ENCODE results near the gene ACER3.
"Not testable (repeated sequence)": the region's sequence is repeated elsewhere in the genome, so short reads cannot be mapped to it uniquely, and the experiment has no call there.

Gene ACER3

DNA sequence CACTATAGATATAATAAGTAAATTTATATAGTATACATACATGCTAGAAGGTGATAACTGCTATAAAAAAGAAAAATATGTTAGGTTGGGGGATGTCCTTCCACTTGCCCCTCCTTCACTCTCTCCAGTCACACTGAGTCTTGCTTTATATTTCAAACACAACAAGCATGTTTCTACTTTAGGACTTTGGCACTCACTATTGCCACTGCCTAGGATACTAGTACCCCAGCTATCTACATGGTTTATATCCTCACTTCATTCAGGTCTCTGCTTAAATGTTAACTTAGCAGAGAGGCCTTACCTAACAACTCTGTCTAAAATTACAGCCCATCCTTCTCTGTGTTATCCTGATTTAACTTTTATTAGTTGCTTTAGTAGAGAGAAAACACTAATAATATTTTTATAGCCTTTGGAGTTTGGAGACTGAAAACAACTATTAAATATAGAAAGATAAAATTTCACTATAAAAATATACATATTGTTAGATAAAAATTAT lies 134.4 kb downstream of the ACER3 start:
- DNase-seq (ENCODE audit: low read depth), result no peak

DNA sequence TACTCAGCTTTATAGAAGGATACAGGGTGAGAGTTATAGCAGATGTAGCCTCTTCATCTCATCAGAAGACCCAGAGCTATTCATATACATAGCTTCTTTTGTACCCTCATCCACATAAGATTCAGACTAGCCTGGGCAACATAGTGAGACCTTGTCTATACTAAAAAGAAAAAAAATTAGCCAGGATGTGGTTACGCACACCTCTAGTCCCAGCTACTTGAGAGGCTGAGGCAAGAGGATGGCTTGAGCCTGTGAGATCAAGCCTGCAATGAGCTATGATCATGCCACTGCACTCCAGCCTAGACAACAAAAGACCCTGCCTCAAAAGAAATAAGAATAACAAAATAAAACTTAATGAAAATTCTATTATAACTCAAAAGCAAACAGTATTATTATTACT lies 136.8 kb downstream of the ACER3 start:
- no peak for DNase-seq (ENCODE audit: low read depth)

DNA sequence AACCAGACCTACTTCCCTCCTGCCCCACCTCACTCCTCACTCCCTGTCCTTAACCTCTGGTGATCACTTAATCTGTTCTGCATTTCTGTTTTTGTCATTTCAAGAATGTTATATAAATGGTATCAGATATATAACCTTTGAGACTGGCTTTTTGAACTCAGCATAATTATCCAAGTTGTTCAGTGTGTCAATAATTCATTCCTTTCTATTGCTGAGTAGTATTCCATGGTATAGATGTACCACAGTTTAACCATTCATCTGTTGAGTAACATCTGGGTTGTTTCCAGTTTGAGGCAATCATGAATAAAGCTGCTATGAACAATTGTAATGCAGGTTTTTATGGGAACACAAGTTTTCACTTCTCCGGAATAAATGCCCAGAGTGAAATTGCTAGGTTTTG lies 138.9 kb downstream of the ACER3 start:
- DNase-seq (ENCODE audit: low read depth), result no peak

DNA sequence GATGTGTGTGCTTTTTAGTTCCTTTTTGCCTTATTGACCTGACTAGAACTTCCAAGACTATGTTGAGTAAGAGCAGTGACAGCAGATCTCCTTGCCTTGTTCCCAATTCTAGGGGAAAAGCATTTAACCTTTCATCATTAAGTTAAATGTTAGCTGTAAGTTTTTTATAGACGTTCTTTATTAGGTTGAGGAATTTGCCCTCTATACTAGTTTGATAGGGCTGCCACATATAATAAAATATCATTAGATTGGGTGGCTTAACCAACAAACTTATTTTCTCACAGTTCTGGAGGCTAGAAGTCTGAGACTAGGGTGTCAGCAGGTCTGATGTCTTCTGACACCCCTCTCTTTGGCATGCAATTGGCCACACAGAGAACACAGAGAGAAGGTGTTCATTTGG lies 140.9 kb downstream of the ACER3 start:
- DNase-seq (ENCODE audit: low read depth), result no peak

DNA sequence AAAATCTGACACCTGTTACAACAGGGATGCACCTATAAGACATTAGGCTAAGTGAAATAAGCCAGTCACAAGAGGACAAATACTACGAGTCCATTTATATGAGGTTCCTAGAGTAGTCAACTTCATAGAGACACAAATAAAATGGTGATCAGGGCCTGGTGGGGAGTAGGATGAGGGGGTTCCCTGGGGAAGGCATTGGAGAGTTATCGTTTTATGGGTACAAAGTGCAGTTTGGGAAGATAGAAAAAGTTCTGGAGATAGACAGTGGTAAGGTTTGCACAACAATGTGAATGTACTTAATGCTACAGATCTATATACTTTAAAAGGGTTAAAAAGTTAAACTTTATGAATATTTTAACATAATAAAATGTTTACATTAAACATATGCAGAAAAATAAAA lies 142.1 kb downstream of the ACER3 start:
- no peak for DNase-seq (ENCODE audit: low read depth)

DNA sequence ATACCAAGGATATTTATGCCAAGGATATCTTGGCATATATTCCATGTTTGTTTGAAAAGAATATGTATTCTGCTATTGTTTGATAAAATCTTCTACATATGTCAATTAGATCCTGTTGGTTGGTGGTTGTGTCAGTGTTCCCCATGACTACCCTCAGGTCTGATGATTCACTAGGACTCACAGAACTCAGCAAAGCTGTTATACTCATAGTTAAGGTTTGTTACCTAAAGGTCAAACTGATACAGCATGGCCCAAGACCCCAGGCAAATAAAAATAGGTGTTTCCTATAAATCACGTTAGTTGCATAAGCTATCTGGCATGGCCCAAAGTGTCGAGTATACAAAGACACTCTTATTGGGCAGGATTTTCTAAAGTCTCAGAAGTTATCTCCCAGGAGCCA lies 143.2 kb downstream of the ACER3 start:
- DNase-seq (ENCODE audit: low read depth), result no peak

DNA sequence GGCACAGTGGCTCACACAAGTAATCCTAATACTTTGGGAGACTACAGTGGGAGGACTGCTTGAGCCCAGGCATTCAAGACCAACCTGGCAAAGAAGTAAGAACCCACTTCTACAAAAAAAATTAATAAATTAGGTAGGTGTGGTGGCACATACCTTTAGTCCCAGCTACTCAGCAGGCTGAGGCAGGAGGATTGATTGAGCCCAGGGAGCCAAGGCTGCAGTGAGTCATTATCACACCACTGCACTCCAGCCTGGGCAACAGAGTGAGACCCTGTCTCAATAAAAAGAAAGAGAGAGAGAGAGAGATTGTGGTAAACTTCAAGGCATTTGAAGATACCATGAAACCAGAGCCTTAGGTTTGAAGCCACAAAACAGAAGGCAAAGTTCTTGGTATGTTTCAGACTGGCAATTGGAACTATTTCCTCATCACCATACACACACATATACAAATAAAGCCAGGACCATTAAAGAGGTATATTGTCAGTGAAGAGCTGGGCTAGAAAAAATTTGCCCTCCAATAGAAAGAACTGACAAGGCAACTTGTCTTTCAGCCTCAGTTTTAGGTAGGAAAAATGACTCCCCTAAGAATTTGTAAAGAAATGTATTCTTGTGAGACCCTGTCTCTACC lies 148.9 kb downstream of the ACER3 start:
- no peak for DNase-seq (ENCODE audit: low read depth)

DNA sequence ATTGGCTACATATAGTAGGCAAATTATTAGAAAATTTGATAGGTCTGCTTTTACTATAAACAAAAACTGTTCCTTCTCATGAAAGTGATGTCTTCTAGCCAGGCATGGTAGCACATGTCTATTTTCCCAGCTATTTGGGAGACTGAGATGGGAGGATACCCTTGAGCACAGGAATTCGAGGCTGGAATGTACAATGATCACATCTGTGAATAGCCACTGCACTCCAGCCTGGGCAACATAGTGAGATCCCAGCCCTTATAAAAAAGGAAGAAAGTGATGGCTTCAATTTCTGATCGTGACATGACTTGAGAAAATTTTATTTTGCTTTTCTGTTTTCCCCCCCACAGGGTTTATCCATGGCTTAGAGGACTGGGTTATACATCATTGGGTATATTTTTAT lies 154.0 kb downstream of the ACER3 start:
- DNase-seq (ENCODE audit: low read depth), result no peak

DNA sequence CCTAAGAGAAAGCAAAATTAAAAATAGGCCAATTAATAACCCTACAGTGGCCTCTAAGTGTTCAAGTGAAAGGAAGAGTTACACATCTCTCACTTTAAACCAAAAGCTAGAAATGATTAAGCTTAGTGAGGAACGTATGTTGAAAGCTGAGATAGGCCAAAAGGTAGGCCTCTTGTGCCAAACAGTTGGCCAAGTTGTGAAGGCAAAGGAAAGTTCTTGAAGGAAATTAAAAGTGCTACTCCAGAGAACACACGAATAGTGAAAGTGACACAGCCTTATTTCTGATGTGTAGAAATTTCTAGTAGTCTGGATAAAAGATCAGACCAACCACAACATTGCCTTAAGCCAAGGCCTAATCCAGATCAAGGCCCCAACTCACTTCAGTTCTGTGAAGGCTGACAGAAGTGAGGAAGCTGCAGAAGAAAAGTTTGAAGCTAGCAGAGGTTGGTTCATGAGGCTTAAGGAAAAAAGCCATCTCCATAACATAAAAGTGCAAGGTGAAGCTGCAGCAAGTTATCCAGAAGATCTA lies 157.7 kb downstream of the ACER3 start:
- not testable (repeated sequence) for DNase-seq (ENCODE audit: low read depth)

DNA sequence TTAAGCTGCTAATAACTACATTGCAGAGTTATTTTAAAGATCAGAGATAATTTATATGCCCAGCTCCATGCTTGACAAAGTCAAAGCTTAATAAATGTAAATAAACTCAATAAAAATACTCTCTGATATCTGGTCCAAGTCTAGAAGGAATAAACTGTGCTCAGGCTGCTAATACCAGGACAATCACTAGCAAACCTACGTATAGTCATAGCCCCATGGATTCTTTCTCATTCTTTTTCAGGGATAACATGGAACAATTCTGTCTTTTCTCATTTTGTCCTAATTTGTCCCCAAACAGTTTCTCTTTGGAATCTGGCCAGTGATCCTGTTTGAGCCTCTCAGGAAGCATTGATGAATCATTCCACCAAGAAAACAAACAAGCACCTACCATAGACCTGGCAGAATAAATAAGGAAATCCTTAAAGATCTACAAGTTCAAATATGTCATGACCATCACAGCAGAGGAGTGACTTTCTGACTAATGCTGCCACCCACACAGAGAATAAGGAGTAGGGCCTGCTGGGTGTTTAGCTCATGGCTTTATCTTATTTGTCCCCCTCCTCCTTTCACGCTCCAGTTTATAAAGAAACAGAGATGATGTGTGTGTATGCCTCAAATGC lies 159.4 kb downstream of the ACER3 start:
- no peak for DNase-seq (ENCODE audit: low read depth)

DNA sequence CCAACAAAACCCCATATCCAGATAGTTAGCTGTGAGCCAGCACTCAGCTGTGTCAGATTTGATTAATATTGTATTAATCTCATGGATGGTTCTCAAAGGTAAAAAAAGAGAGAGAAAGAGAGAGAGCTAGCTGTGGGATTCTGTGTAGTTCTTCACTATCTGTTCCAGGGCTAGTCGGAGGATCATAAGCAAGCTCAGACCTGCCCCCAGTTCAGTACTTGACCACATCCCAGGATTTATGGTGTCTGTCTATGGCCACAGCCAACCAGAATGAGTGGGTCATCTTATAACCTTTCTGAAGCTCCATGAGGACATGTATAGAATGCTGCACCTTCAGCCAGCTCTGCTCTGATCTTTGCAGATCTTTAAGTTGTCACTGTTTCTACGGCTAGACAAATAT lies 160.0 kb downstream of the ACER3 start:
- no peak for DNase-seq (ENCODE audit: low read depth)

DNA sequence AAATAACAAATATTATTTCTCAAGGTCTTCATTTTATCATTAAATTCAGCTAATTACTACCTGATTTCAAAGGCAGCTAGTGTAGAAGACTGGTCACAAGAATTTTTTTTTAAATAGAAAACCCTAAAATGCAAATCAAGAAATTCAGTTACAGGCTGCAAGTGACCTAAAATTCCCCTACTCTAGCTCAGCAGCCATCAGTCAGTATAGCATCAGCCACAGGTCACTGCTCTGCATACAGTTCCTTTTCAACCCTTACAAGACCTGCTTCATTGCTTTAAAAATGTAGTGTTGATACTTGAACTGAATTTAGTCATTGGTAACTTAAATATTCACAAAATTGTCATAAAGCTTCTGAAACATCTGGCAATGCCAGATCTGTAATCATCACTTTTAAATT lies 164.0 kb downstream of the ACER3 start:
- DNase-seq (ENCODE audit: low read depth), result no peak

DNA sequence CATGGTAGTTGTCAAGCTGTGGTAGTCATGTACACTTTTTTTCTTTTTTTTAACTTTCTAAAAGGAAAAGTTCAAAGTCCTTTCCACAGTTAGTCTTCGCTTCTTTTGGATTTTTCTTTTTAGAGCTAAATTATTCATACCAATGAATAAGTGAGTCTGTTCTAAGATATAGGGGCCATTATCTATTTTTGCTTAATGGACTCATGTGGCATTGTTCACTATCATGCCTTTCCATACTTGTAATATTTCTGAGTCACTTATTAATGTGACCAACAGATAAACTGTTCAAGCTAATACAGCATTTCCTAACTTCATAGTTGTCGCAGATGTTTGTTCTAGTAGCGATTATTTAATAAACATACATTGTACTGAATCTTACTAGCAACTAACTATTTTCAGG lies 165.5 kb downstream of the ACER3 start:
- no peak for DNase-seq (ENCODE audit: low read depth)

DNA sequence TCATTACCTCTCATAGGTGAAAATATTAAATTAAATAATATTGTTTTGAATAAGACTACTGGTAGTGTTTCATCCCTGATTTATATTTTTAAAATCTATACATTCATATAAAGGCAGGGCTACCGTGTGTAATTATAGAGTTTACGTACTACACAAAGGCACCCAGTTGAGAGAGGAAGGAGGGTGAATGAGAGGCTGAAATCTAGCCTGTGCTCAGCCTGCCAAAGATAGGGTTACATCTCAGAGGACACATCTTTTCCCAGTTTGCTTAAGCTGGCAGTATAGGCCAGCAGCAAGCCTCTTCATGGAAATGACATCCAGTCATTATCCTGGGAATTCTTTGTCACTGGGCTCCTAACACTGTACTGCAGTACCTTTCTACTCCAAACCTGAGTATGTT lies 166.0 kb downstream of the ACER3 start:
- DNase-seq (ENCODE audit: low read depth), result no peak

DNA sequence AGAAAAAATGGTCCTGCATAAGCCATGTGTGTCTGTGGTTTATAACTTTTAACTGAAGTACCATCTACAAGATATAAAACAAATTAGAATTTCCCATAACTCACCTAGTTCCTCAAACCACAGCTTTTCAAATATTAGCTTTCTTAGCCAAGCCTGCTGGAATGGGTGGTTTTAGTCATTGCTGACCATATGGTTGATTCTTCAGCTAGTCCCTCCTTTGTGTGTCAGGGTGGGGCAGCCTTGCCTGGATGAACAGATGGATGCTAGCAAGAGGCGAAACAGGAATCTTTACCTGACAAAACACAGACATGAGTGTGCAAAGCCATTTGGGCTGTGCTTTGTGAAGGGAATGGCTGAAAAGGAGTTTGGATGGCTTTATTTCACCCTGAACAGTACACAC lies 166.6 kb downstream of the ACER3 start:
- DNase-seq (ENCODE audit: low read depth), result no peak

DNA sequence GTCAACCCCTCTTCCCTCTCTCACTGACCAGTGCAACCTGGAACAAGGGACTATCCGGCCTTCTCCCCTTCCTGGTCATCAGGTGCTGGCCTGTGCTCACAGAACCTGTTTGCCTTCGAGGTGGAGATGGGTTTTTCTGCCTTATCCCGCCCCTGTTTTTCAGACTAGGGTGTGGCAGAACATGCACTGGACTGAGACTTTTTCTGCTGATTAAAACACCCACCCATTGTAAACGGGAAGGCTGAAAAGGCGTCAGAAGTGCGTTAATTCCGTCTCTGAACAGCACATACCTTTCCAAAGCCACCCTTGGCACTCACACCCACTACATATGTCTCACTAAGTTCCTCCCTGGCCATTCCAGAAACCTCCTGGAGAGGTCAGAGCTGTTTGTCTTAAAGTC lies 169.1 kb downstream of the ACER3 start:
- no peak for DNase-seq (ENCODE audit: low read depth)

DNA sequence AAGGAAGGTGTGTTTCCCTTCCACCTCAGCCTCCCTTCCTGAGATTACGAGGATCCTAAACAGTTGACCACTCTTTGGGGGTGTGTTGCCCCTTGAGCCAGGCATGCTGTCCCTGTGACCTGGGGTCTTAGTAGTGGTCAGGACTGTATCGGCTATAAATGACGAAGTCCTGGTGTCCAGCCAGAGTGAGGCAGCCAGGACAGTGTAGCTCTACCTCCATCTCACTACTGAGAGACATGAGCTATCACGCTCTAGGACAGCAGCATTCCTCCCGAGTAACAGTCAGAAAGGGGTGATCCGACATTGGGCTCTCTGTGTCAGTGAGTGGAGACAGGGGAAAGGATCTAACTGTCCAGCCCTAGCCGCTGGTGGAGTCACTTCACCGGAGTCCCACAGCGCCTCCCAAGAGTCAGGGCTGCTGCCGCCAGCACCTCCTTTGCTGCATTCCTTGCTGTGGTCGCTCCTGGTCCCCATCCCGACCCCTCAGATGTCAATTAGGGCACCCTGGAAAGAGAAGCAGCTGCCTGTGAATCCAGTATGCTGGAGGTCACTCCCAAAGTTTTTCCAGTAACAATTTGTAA lies 170.2 kb downstream of the ACER3 start:
- no peak for DNase-seq (ENCODE audit: low read depth)

DNA sequence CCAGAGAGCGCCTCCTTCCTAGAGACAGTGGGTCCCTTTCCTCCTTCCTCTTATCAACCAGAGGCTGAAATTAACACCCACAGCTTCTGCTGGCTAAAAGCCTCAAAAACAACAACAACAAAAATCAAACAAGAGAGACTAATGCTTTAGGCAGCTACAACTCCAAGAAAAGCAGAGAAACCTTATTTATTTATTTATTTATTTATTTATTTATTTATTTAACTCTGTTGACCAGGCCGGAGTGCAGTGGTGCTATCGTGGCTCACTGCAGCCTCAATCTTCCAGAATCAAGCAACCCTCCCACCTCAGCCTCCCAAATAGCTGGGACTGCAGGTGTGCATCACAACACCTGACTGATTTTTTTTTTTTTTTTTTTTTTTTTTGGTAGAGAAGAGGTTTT lies 170.9 kb downstream of the ACER3 start:
- no peak for DNase-seq (ENCODE audit: low read depth)

DNA sequence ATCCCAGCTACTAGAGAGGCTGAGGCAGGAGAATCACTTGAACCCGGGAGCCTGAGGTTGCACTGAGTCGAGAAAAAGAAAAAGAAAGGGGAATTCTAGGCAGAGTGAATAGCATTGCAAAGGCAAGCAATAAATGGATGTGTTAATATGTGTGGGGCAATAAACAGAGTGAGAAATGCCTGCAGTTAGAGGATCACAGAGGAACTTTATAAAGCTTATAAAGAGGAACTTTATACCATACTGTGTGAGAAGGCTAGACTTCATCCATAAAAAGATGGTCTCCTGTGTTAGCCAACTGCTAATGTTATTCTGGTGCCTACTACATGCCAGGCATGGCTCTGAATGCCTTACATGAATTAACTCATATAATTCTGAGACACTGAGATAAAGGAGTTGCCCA lies 174.3 kb downstream of the ACER3 start:
- no peak for DNase-seq (ENCODE audit: low read depth)

DNA sequence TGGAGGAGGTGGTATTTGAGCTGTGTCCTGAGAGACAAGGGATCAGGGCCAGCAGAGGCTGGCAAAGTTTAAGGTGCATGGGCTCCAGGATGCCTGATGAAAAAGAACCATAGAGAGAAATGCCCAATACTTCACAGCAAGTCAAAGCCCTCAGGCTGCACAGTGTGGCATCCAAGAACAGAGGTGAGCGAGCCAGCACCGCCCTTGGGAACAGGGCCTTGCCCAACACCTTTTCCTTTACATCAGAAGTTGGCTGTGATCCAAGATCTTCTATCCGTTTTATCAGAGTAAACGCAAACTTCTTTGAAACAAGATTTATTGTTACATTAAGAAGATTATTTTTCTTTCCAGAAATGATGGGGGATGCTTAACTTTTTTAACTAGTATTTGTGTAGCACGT lies 174.9 kb downstream of the ACER3 start:
- no peak for DNase-seq (ENCODE audit: low read depth)

DNA sequence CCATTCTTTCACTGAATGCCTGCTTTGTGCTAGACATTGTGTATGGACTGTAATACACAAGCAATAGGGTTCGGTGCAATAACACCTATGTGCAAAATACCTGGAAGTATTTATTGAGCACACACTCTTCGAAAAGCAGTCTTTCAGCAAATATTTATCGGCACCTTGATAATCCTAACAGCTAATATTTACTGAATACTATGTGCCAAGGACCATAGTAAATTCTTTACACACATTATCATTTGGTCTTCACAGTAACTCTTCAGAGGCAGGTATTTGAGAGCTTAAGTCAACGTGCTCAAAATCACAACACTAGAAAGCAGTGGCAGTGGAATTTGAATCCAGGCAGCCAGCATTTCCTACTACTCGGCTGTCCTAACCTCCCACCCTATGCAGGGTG lies 175.7 kb downstream of the ACER3 start:
- no peak for DNase-seq (ENCODE audit: low read depth)

DNA sequence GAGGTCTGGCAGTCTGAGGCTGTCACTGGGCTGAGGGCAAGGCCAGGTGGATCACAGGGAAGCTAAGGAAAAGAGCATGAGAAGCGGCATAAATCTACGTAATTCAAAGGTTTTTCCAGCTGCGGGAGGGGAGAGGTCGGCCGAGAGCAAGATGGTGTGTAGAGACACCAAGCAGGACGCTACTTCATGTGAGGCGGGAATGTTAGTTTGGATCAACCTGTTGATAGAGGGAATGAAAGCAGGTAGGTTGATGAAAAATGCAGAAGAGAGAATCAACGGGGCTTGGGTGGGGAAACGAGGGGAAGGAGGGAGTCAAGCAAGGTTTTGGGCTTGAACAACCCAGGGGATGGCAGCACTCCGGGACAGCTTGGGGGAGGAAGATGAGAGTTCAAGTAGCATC lies 176.3 kb downstream of the ACER3 start:
- DNase-seq (ENCODE audit: low read depth), result no peak

DNA sequence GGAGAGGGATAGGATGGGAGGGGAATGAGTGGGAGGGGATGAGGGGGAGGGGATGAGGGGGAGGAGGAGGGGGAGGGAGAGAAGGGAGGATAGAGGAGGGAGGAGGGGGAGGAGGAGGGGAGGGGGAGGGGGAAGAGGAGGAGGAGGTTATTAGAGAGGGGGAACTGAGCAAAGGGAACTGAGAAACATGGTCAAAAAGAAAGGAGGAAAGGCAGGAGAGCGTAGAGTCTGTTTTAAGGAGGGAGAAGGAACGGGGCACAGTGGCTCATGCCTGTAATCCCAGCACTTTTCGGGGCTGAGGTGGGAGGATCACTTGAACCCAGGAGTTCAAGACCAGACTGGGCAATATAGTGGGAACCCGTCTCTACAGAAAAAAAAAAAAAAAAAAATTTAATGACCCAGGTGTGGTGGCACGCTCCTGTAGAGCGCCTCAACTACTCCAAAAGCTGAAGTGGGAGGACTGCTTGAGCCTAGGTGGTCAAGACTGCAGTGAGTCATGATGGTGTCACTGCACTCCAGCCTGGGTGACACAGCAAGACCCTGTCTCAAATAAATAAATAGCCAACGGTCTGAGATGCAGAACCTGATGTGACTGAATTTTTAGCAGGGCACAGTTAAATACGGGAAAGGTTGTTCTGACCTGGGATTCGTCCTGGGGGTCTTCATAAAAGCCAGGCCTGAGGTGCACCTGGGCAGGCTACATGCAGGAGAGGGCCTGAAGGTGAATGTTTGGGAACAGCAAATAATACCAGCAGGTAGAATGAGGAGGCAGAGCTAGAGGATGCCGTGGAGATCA lies 177.5 kb downstream of the ACER3 start:
- no peak for DNase-seq (ENCODE audit: low read depth)
